ENCODE measurements around the gene TSPAN16. TPM values are rescaled to one million over a fixed set of nuclear protein-coding genes. Genes with fewer than 3 reads are reported as not detected.
A peak's percentile ranks its signal among the peaks of the same experiment; 100 is the strongest.

TSPAN16 gene
- total RNA-seq, 1 experiment from 2014 or later: not detected

DNA sequence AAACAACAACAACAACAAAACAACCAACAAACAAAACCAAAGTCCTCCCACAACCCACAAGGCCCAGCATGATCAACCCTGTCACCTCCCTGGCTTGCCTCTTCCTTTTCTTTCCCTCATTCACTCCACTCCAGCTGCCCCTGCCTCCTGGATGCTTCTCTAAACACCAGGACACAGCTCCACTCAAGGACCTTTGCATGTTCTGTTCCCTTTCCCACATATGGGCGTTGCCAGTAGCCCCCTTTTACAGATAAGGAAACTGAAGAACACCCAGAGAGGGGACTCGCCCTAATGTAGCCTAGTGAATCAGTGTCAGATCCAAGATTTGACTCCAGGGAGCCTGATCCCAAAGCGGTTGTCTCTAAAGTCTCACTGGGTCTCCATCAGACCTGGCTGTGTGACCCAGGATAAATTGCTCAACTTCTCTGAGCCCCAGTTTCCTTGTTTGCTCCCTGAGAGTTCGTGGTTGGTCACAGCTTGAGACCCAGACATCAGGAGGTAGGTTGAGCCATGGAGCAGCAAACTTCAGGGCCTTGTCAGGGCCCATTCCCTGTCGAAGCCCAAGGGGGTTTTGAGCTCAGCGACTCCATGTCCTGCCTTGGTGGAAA is 30.7 kb upstream of the TSPAN16 start:
- Mint-ChIP-seq H3K36me3 (ENCODE audit: insufficient read depth, unreplicated experiment) (peaks cover 28% of the 10 kb centered on the region), H3K4me3 (ENCODE audit: low read depth, unreplicated experiment) (peak overlapping the region; percentile 50), H3K27ac (ENCODE audit: unreplicated experiment) (peak overlapping the region; percentile 78), H3K9me3 (ENCODE audit: low read depth, unreplicated experiment) (no peaks in the 10 kb centered on the region), H3K27me3 (ENCODE audit: unreplicated experiment) (no peaks in the 10 kb centered on the region), H3K4me1 (ENCODE audit: low read depth, unreplicated experiment) (peaks cover 35% of the 10 kb centered on the region)
- intact Hi-C loops (cut with micrococcal nuclease; ENCODE audit: unreplicated experiment): no loop called here
- TSS peak; percentile 79 for BruUV-seq (replicated peaks)
- TF ChIP-seq, protein P1, sequence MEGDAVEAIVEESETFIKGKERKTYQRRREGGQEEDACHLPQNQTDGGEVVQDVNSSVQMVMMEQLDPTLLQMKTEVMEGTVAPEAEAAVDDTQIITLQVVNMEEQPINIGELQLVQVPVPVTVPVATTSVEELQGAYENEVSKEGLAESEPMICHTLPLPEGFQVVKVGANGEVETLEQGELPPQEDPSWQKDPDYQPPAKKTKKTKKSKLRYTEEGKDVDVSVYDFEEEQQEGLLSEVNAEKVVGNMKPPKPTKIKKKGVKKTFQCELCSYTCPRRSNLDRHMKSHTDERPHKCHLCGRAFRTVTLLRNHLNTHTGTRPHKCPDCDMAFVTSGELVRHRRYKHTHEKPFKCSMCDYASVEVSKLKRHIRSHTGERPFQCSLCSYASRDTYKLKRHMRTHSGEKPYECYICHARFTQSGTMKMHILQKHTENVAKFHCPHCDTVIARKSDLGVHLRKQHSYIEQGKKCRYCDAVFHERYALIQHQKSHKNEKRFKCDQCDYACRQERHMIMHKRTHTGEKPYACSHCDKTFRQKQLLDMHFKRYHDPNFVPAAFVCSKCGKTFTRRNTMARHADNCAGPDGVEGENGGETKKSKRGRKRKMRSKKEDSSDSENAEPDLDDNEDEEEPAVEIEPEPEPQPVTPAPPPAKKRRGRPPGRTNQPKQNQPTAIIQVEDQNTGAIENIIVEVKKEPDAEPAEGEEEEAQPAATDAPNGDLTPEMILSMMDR (IDR thresholded peaks at IDR 0.05; ENCODE audit: unreplicated experiment): no peak
- CTCF ChIA-PET: interaction anchor here (0.6 to 1.5 kb wide), 3 partner anchors 9 to 522 kb away, joined by 3 to 6 read pairs (median 5); no protein-coding TSS in a partner anchor
- no peak for DNase-seq

DNA sequence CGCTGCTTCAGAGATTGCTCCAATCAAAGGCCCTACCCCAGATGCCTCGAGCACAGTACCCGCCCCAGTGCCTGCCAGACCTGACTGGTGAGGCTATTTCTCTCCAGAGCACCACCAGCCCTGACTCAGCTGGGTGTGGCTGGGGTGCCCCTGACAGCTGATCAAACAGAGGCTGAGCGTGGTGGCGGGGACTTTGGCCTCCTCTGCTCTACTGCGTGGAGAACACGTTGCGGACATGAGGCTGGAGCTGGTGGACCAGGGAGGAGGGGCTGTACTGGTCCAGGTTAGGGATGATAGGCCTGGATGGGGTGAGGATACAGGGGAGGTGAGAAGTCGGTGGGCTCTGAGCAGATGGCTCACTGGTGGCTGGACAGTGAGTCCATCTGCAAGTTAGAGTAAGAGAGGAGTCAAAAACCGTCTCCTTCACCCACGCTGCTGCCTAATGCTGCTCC is 30.1 kb upstream of the TSPAN16 start:
- H3K27me3 Mint-ChIP-seq (ENCODE audit: unreplicated experiment): no peaks in the 10 kb centered on the region
- CTCF ChIA-PET: interaction anchor here (0.6 to 1.5 kb wide), 2 partner anchors 9 to 523 kb away, joined by 3 to 5 read pairs; no protein-coding TSS in a partner anchor
- peak overlapping the region; percentile 50 for H3K4me3 Mint-ChIP-seq (ENCODE audit: low read depth, unreplicated experiment)
- peak; percentile 91 for DNase-seq
- intact Hi-C loops (cut with micrococcal nuclease; ENCODE audit: unreplicated experiment): no loop called here
- H3K27ac Mint-ChIP-seq (ENCODE audit: unreplicated experiment): peak overlapping the region; percentile 78
- H3K36me3 Mint-ChIP-seq (ENCODE audit: insufficient read depth, unreplicated experiment): peaks cover 27% of the 10 kb centered on the region
- H3K9me3 Mint-ChIP-seq (ENCODE audit: low read depth, unreplicated experiment): no peaks in the 10 kb centered on the region
- peaks cover 35% of the 10 kb centered on the region for H3K4me1 Mint-ChIP-seq (ENCODE audit: low read depth, unreplicated experiment)
- TF ChIP-seq, protein P1 (IDR thresholded peaks at IDR 0.05; ENCODE audit: unreplicated experiment): no peak
- no TSS peak for BruUV-seq (replicated peaks)

DNA sequence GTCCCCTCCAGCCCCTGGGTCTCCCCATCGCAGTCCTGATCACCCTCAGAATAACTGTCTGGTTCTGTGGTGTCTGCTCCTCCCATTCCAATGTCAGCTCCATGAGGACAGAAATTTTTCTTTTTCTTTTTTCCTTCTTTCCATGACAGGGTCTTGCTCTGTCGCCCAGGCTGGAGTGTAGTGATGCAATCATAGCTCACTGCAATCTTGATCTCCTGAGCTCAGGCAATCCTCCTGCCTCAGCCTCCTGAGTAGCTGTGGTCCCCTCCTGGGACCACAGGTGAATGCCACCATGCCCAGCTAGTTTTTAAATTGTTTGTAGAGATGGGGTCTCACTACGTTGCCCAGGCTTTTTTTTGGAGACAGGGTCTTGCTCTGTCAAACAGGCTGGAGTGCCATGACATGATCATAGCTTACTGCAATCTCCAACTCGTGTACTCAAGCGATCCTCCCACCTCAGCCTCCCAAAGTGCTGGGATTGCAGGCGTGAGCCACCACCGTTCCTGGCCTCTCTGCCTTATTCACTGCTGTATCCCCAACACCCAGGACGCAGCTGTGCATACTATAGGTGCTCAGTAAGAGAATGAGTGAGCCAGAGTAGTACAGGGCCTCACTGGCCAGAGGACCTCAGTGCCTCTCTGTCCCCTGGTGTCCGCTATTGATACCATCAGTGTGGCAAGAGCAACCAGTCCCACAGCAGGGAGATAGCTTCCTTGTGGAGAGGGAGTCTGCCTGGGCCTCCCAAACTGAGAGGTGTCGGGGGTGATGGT is 28.5 kb upstream of the TSPAN16 start:
- BruUV-seq (replicated peaks): no TSS peak
- H3K9me3 Mint-ChIP-seq (ENCODE audit: low read depth, unreplicated experiment): no peaks in the 10 kb centered on the region
- DNase-seq: no peak
- H3K27ac Mint-ChIP-seq (ENCODE audit: unreplicated experiment): peak overlapping the region; percentile 78
- TF ChIP-seq, protein P1 (IDR thresholded peaks at IDR 0.05; ENCODE audit: unreplicated experiment): no peak
- CTCF ChIA-PET: interaction anchor here (0.5 to 0.7 kb wide), 2 partner anchors 116 to 194 kb away, joined by 3 to 5 read pairs; no protein-coding TSS in a partner anchor
- peaks cover 23% of the 10 kb centered on the region for H3K36me3 Mint-ChIP-seq (ENCODE audit: insufficient read depth, unreplicated experiment)
- no peaks in the 10 kb centered on the region for H3K27me3 Mint-ChIP-seq (ENCODE audit: unreplicated experiment)
- no peak overlapping the region for H3K4me3 Mint-ChIP-seq (ENCODE audit: low read depth, unreplicated experiment)
- intact Hi-C loops (cut with micrococcal nuclease; ENCODE audit: unreplicated experiment): no loop called here
- peaks cover 35% of the 10 kb centered on the region for H3K4me1 Mint-ChIP-seq (ENCODE audit: low read depth, unreplicated experiment)

DNA sequence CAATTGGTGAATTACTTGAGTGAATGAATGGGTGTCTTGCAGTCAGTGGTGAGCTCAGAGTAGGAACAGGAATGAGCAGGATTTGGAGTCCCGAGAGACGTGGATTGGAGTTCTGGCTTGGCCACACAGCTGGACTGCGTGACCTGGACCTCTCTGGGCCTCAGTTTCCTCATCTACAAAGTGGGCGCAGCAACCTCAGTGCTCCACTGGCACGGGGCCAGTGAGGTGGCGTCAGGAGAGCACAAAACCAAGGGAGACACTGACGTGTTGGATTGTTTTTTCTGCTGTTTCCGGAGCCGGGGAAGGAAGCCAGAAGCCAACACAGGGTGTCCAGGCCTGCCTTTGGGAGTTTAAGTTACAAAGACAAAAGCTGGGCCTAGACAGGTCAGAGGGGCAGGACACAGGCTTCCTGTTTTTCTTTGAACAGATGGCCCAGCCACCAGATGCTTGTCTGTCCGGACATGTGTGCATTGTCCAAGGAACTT is 27.1 kb upstream of the TSPAN16 start:
- intact Hi-C loops (cut with micrococcal nuclease; ENCODE audit: unreplicated experiment): no loop called here
- H3K27ac Mint-ChIP-seq (ENCODE audit: unreplicated experiment): no peak overlapping the region

More for the DNA sequence above, 27.1 kb upstream of the TSPAN16 start:
- BruUV-seq (replicated peaks): no TSS peak
- TF ChIP-seq, protein P1 (IDR thresholded peaks at IDR 0.05; ENCODE audit: unreplicated experiment): no peak
- DNase-seq: no peak
- Mint-ChIP-seq H3K4me3 (ENCODE audit: low read depth, unreplicated experiment) (no peak overlapping the region), H3K9me3 (ENCODE audit: low read depth, unreplicated experiment) (no peaks in the 10 kb centered on the region), H3K4me1 (ENCODE audit: low read depth, unreplicated experiment) (peaks cover 35% of the 10 kb centered on the region), H3K27me3 (ENCODE audit: unreplicated experiment) (no peaks in the 10 kb centered on the region), H3K36me3 (ENCODE audit: insufficient read depth, unreplicated experiment) (peaks cover 23% of the 10 kb centered on the region)
- CTCF ChIA-PET: no interaction called here

Data from Calu3 (cell line).